Osteoblast (primary cell): Measurements from ENCODE around the gene FRMPD3. TPM values are rescaled to one million over a fixed set of nuclear protein-coding genes. Genes with fewer than 3 reads are reported as not detected.
"Not testable (repeated sequence)": the region's sequence is repeated elsewhere in the genome, so short reads cannot be mapped to it uniquely, and the experiment has no call there.

Source experiments
- DNase-seq: peaks from one replicate; pipeline ENCODE4 v3.0.0; 2011; ENCODE audit warnings: low spot score, mixed read lengths; ENCODE audit not compliant: insufficient read length; ENCODE audit errors: missing footprints
- H2AFZ ChIP-seq: 2 replicates; pipeline ENCODE4 v1.6.0; 2011; ENCODE audit warnings: mild to moderate bottlenecking, low read length
- H3K27ac ChIP-seq: 2 replicates; pipeline ENCODE4 v1.5.1; 2011; ENCODE audit warnings: mild to moderate bottlenecking, low read depth, low read length, moderate library complexity
- H3K27me3 ChIP-seq: 2 replicates; pipeline ENCODE4 v1.6.0; 2012; ENCODE audit warnings: mild to moderate bottlenecking, control low read depth, inconsistent platforms, low read length, moderate library complexity; ENCODE audit not compliant: insufficient read depth
- H3K36me3 ChIP-seq: 2 replicates; pipeline ENCODE4 v1.5.1; 2011; ENCODE audit warnings: mild to moderate bottlenecking, low read length, control low read depth, moderate library complexity; ENCODE audit not compliant: insufficient read depth
- H3K4me1 ChIP-seq: 2 replicates; pipeline ENCODE4 v1.5.1; 2011; ENCODE audit warnings: mild to moderate bottlenecking, low read length, control low read depth, moderate library complexity; ENCODE audit not compliant: insufficient read depth
- H3K4me2 ChIP-seq: 2 replicates; pipeline ENCODE4 v1.6.0; 2011; ENCODE audit warnings: mild to moderate bottlenecking, low read length; ENCODE audit not compliant: insufficient read depth
- H3K4me3 ChIP-seq: fragments of 200-600 bp; sonication (generic); 3 replicates; pipeline ENCODE4 v1.5.1; 2012; ENCODE audit warnings: mild to moderate bottlenecking, low read length, inconsistent platforms; ENCODE audit not compliant: insufficient read depth
- H3K79me2 ChIP-seq: 2 replicates; pipeline ENCODE4 v1.6.0; 2012; ENCODE audit warnings: mild to moderate bottlenecking, low read length, control low read depth, inconsistent platforms; ENCODE audit not compliant: insufficient read depth
- H3K9me3 ChIP-seq: 2 replicates; pipeline ENCODE4 v1.5.1; 2011; ENCODE audit warnings: low read depth, low read length, control low read depth
- H4K20me1 ChIP-seq: 2 replicates; pipeline ENCODE4 v1.6.0; 2012; ENCODE audit warnings: mild to moderate bottlenecking, low read length, control low read depth; ENCODE audit not compliant: insufficient read depth
- CTCF ChIP-seq: IDR thresholded peaks from 2 replicates; pipeline ENCODE4 v1.5.1; 2011; ENCODE audit warnings: mild to moderate bottlenecking, low read depth, low read length, moderate library complexity; ENCODE audit errors: extremely low read depth
- total RNA-seq: library from RNA; depleted of rRNA; stranded (reverse); fragments of >200 nt; gene quantifications from 2 replicates; pipeline ENCODE4 v1.2.3, GENCODE V29; 2012

Gene FRMPD3
- total RNA-seq, 1 donor = under 0.01 TPM

DNA sequence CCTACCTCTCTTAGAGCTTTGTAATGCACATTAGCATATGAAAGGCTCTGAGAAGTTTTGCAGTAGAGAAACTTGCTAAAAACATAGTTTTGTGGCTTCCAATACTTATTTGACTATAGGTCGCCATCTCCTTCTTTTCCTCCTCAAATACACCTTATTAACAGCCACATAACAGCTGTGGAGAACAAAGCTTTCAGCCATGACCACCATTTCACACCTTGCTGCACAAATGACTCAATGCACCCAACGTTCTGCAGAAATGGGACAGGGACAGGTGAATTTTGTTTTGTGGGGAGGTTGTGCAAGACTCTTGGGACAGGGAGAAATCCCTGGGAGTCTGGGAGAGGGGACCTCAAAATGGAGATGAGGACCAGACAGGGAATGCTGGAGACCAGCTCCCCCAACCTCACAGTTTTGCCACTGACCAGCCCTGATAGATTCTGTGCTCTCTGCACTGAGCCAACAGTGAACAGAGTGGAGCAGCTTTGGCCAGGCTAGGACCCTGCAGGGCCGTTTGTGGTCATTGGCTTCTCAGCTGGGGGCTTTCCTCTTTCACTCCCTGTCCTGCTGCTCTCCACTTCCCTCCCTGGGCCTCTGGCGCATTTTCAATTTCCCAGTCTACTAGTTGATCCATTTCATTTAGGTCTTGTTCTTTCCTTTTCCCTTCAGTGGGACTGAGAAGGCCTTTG lies 16.6 kb downstream of the FRMPD3 start:
- H3K79me2 ChIP-seq = no peaks in the 10 kb centered on the region
- no peak for TF ChIP-seq CTCF
- H3K4me3 ChIP-seq = no peak overlapping the region
- no peak overlapping the region for H3K27ac ChIP-seq
- H3K9me3 ChIP-seq = no peaks in the 10 kb centered on the region
- no peak overlapping the region for H3K4me2 ChIP-seq
- no peak for DNase-seq
- no peaks in the 10 kb centered on the region for H3K36me3 ChIP-seq
- no peaks in the 10 kb centered on the region for H3K4me1 ChIP-seq
- H3K27me3 ChIP-seq = peaks cover 20% of the 10 kb centered on the region
- H2AFZ ChIP-seq = no peak overlapping the region
- H4K20me1 ChIP-seq = peaks cover 4% of the 10 kb centered on the region

GRCh38 chrX:107467271-107467670 lies 17.8 kb downstream of the FRMPD3 start:
- H4K20me1 ChIP-seq = peaks cover 4% of the 10 kb centered on the region
- H3K4me1 ChIP-seq = no peaks in the 10 kb centered on the region
- H3K27me3 ChIP-seq = peaks cover 19% of the 10 kb centered on the region
- no peak for TF ChIP-seq CTCF
- no peaks in the 10 kb centered on the region for H3K36me3 ChIP-seq
- no peak for DNase-seq
- no peaks in the 10 kb centered on the region for H3K79me2 ChIP-seq
- no peak overlapping the region for H3K4me3 ChIP-seq
- no peak overlapping the region for H2AFZ ChIP-seq
- H3K27ac ChIP-seq = no peak overlapping the region
- H3K9me3 ChIP-seq = no peaks in the 10 kb centered on the region
- H3K4me2 ChIP-seq = no peak overlapping the region

- TF ChIP-seq CTCF = no peak
These were observed 20.7 kb downstream of the FRMPD3 start for GRCh38 chrX:107470198-107470597.

GRCh38 chrX:107470971-107471370 lies 21.5 kb downstream of the FRMPD3 start:
- Histone ChIP-seq H3K4me2 (no peak overlapping the region), H3K4me3 (no peak overlapping the region)

More at GRCh38 chrX:107470198-107470597, 20.7 kb downstream of the FRMPD3 start:
- Histone ChIP-seq H3K36me3 (no peaks in the 10 kb centered on the region), H3K27me3 (peaks cover 27% of the 10 kb centered on the region), H3K79me2 (no peaks in the 10 kb centered on the region), H3K9me3 (no peaks in the 10 kb centered on the region), H3K4me2 (no peak overlapping the region), H3K27ac (no peak overlapping the region), H2AFZ (no peak overlapping the region), H4K20me1 (no peaks in the 10 kb centered on the region), H3K4me3 (no peak overlapping the region), H3K4me1 (no peaks in the 10 kb centered on the region)
- DNase-seq = no peak

DNA sequence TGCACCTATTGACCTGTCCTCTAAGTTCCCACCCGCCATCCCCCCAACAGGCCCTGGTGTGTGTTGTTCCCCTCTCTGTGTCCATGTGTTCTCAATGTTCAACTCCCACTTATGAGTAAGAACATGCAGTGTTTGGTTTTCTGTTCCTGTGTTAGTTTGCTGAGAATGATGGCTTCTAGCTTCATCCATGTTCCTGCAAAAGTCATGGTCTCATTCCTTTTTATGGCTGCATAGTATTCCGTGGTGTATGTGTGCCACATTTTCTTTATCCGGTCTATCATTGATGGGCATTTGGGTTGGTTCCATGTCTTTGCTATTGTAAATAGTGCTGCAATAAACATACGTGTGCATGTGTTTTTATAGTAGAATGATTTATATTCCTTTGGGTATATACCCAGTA lies 22.0 kb downstream of the FRMPD3 start:
- peaks cover 34% of the 10 kb centered on the region for H3K27me3 ChIP-seq
- H3K4me1 ChIP-seq, H3K27ac ChIP-seq, H4K20me1 ChIP-seq, H3K36me3 ChIP-seq, H3K9me3 ChIP-seq, H3K4me2 ChIP-seq, H2AFZ ChIP-seq, DNase-seq, H3K4me3 ChIP-seq, H3K79me2 ChIP-seq: not testable (repeated sequence)

More at GRCh38 chrX:107470971-107471370, 21.5 kb downstream of the FRMPD3 start:
- H3K27me3 ChIP-seq = peaks cover 30% of the 10 kb centered on the region
- H3K79me2 ChIP-seq = no peaks in the 10 kb centered on the region
- no peaks in the 10 kb centered on the region for H3K9me3 ChIP-seq
- DNase-seq = no peak
- TF ChIP-seq CTCF = no peak
- no peak overlapping the region for H3K27ac ChIP-seq
- H3K36me3 ChIP-seq = no peaks in the 10 kb centered on the region
- H4K20me1 ChIP-seq = no peaks in the 10 kb centered on the region
- H3K4me1 ChIP-seq = no peaks in the 10 kb centered on the region
- no peak overlapping the region for H2AFZ ChIP-seq
